Activated CD8-positive, alpha-beta memory T cell treated with anti-CD3 and anti-CD28 coated beads, Interleukin-2, amount 10 ng/mL, durations not matched to agents 7 days and 5 days (primary cell): ENCODE measurements around the gene TSG101. TPM values are rescaled to one million over a fixed set of nuclear protein-coding genes. Genes with fewer than 3 reads are reported as not detected.
A peak's percentile ranks its signal among the peaks of the same experiment; 100 is the strongest.

Source experiments
- ATAC-seq: fragments of 150-1000 bp; cut with Tn5 transposase; one replicate; pipeline ENCODE4 v1.10.0; 2021; ENCODE audit warnings: moderate library complexity
- CTCF ChIA-PET: fragments of 350-600 bp; sonication (Branson Sonifier 250); formaldehyde crosslinking; loops from one replicate; lab custom pipeline; 2021; ENCODE audit warnings: antibody characterized with exemption; lab: Charles Lee
- DNase-seq: peaks from one replicate; pipeline ENCODE4 v3.0.0-alpha.2; 2020
- H3K27ac Mint-ChIP-seq: one replicate; pipeline ENCODE4 v1.8.0; 2021; ENCODE audit warnings: mild to moderate bottlenecking, mixed read lengths
- H3K27me3 Mint-ChIP-seq: one replicate; pipeline ENCODE4 v1.8.0; 2021; ENCODE audit warnings: mixed read lengths
- H3K36me3 Mint-ChIP-seq: one replicate; pipeline ENCODE4 v1.8.0; 2021; ENCODE audit warnings: mild to moderate bottlenecking, mixed read lengths
- H3K4me1 Mint-ChIP-seq: one replicate; pipeline ENCODE4 v1.8.0; 2021; ENCODE audit warnings: mixed read lengths
- H3K4me3 Mint-ChIP-seq: one replicate; pipeline ENCODE4 v1.8.0; 2021; ENCODE audit warnings: mild to moderate bottlenecking, moderate library complexity, mixed read lengths
- H3K9me3 Mint-ChIP-seq: one replicate; pipeline ENCODE4 v1.8.0; 2022; ENCODE audit warnings: low read depth, mixed read lengths
- total RNA-seq, 2 experiments: library from RNA; stranded (reverse); gene quantifications; one replicate each; pipeline ENCODE4 v1.2.3, GENCODE V29; 2021

TSG101 gene
- total RNA-seq = 10 to 100 TPM; 30.5 to 42.2 TPM

- CTCF ChIA-PET = interaction anchor here (0.7 to 4.5 kb wide), 17 partner anchors 9 to 513 kb away, joined by 3 to 25 read pairs (median 4); partner anchors contain the start of genes GTF2H1, HPS5, LDHA and SPTY2D1
- Mint-ChIP-seq H3K4me3 (peak within 1 kb of the TSS; percentile 97), H3K36me3 (peaks cover 28% of the 10 kb centered on the region), H3K27me3 (peaks cover 3% of the 10 kb centered on the region), H3K4me1 (peaks cover 38% of the 10 kb centered on the region), H3K9me3 (no peaks in the 10 kb centered on the region), H3K27ac (peak within 1 kb of the TSS; percentile 100)
- peak; percentile 89 for ATAC-seq
- peak; percentile 94 for DNase-seq
These were observed at the start of gene TSG101 for GRCh38 chr11:18526521-18527296. Gene TSG101, minus strand, starts transcription at chr11:18526942. Its CDS starts 126 bp downstream, at chr11:18526816.

GRCh38 chr11:18575361-18575760, 48.6 kb upstream of the TSG101 start:
- DNase-seq = no peak
- H3K36me3 Mint-ChIP-seq = peaks cover 42% of the 10 kb centered on the region
- no peaks in the 10 kb centered on the region for H3K9me3 Mint-ChIP-seq
- no peaks in the 10 kb centered on the region for H3K27me3 Mint-ChIP-seq
- H3K4me3 Mint-ChIP-seq = no peak overlapping the region
- peak overlapping the region; percentile 43 for H3K27ac Mint-ChIP-seq
- CTCF ChIA-PET = interaction anchor here (1.2 kb wide), 1 partner anchor 147 kb away, joined by 3 read pairs; no protein-coding TSS in a partner anchor
- ATAC-seq = no peak
- peaks cover 36% of the 10 kb centered on the region for H3K4me1 Mint-ChIP-seq

- H3K36me3 Mint-ChIP-seq = peaks cover 14% of the 10 kb centered on the region
- DNase-seq (no peak), ATAC-seq (no peak)
- H3K27me3 Mint-ChIP-seq = no peaks in the 10 kb centered on the region
- H3K27ac Mint-ChIP-seq = no peak overlapping the region
- no peak overlapping the region for H3K4me3 Mint-ChIP-seq
- H3K9me3 Mint-ChIP-seq = no peaks in the 10 kb centered on the region
- CTCF ChIA-PET = interaction anchor here (1.4 to 1.5 kb wide), 2 partner anchors 155 to 197 kb away, joined by 3 to 4 read pairs; no protein-coding TSS in a partner anchor
- no peaks in the 10 kb centered on the region for H3K4me1 Mint-ChIP-seq
These were observed 40.3 kb upstream of the TSG101 start for GRCh38 chr11:18567081-18567480.

- no peaks in the 10 kb centered on the region for H3K4me1 Mint-ChIP-seq
- no peaks in the 10 kb centered on the region for H3K9me3 Mint-ChIP-seq
- DNase-seq (no peak), ATAC-seq (no peak)
- no peaks in the 10 kb centered on the region for H3K27me3 Mint-ChIP-seq
- no peak overlapping the region for H3K4me3 Mint-ChIP-seq
- H3K27ac Mint-ChIP-seq = no peak overlapping the region
- peaks cover 13% of the 10 kb centered on the region for H3K36me3 Mint-ChIP-seq
- CTCF ChIA-PET = no interaction called here
These were observed 39.7 kb upstream of the TSG101 start for GRCh38 chr11:18566406-18566805.

GRCh38 chr11:18564149-18564548, 37.4 kb upstream of the TSG101 start:
- Mint-ChIP-seq H3K27me3 (no peaks in the 10 kb centered on the region), H3K36me3 (peaks cover 9% of the 10 kb centered on the region), H3K4me1 (no peaks in the 10 kb centered on the region), H3K27ac (no peak overlapping the region), H3K4me3 (no peak overlapping the region), H3K9me3 (no peaks in the 10 kb centered on the region)
- CTCF ChIA-PET = interaction anchor here (0.8 to 1.4 kb wide), 5 partner anchors 9 to 158 kb away, joined by 3 to 4 read pairs (median 4); no protein-coding TSS in a partner anchor
- no peak for DNase-seq
- no peak for ATAC-seq

- H3K9me3 Mint-ChIP-seq = no peaks in the 10 kb centered on the region
- no peak overlapping the region for H3K4me3 Mint-ChIP-seq
- H3K36me3 Mint-ChIP-seq = peaks cover 7% of the 10 kb centered on the region
- no peaks in the 10 kb centered on the region for H3K27me3 Mint-ChIP-seq
- H3K27ac Mint-ChIP-seq = no peak overlapping the region
- ATAC-seq = no peak
- H3K4me1 Mint-ChIP-seq = no peaks in the 10 kb centered on the region
- no peak for DNase-seq
- CTCF ChIA-PET = interaction anchor here (1.1 kb wide), 1 partner anchor 159 kb away, joined by 4 read pairs; no protein-coding TSS in a partner anchor
These were observed 36.5 kb upstream of the TSG101 start for GRCh38 chr11:18563090-18563730.

GRCh38 chr11:18548001-18548400, 21.3 kb upstream of the TSG101 start:
- no peaks in the 10 kb centered on the region for H3K27me3 Mint-ChIP-seq
- DNase-seq = no peak
- H3K4me3 Mint-ChIP-seq = no peak overlapping the region
- H3K27ac Mint-ChIP-seq = no peak overlapping the region
- no peaks in the 10 kb centered on the region for H3K4me1 Mint-ChIP-seq
- ATAC-seq = no peak
- H3K36me3 Mint-ChIP-seq = peaks cover 4% of the 10 kb centered on the region
- no peaks in the 10 kb centered on the region for H3K9me3 Mint-ChIP-seq
- CTCF ChIA-PET = interaction anchor here (0.9 to 1.4 kb wide), 2 partner anchors 31 to 180 kb away, joined by 3 read pairs; no protein-coding TSS in a partner anchor

GRCh38 chr11:18540207-18541009, 13.7 kb upstream of the TSG101 start:
- Mint-ChIP-seq H3K27me3 (no peaks in the 10 kb centered on the region), H3K27ac (no peak overlapping the region), H3K36me3 (peaks cover 6% of the 10 kb centered on the region), H3K4me1 (no peaks in the 10 kb centered on the region), H3K4me3 (no peak overlapping the region), H3K9me3 (no peaks in the 10 kb centered on the region)
- CTCF ChIA-PET = interaction anchor here (0.7 to 2.9 kb wide), 26 partner anchors 10 to 425 kb away, joined by 3 to 44 read pairs (median 4); partner anchors contain the start of genes SPTY2D1, TMEM86A and TSG101
- no peak for DNase-seq
- ATAC-seq = peak; percentile 55

- no peaks in the 10 kb centered on the region for H3K27me3 Mint-ChIP-seq
- CTCF ChIA-PET = interaction anchor here (3.5 kb wide), 1 partner anchor 9 kb away, joined by 8 read pairs; the partner anchor contains the start of gene TSG101
- DNase-seq = no peak
- ATAC-seq = no peak
- H3K4me3 Mint-ChIP-seq = no peak overlapping the region
- no peaks in the 10 kb centered on the region for H3K9me3 Mint-ChIP-seq
- no peaks in the 10 kb centered on the region for H3K4me1 Mint-ChIP-seq
- peaks cover 7% of the 10 kb centered on the region for H3K36me3 Mint-ChIP-seq
- H3K27ac Mint-ChIP-seq = no peak overlapping the region
These were observed 9.5 kb upstream of the TSG101 start for GRCh38 chr11:18536209-18536608.

GRCh38 chr11:18534245-18534644, 7.5 kb upstream of the TSG101 start:
- H3K4me1 Mint-ChIP-seq = peaks cover 4% of the 10 kb centered on the region
- no peaks in the 10 kb centered on the region for H3K27me3 Mint-ChIP-seq
- CTCF ChIA-PET = interaction anchor here (1.1 to 3.5 kb wide), 2 partner anchors 7 to 195 kb away, joined by 5 to 8 read pairs; partner anchors contain the start of gene TSG101
- ATAC-seq (no peak), DNase-seq (no peak)
- no peak overlapping the region for H3K4me3 Mint-ChIP-seq
- H3K27ac Mint-ChIP-seq = no peak overlapping the region
- H3K9me3 Mint-ChIP-seq = no peaks in the 10 kb centered on the region
- peaks cover 9% of the 10 kb centered on the region for H3K36me3 Mint-ChIP-seq

- CTCF ChIA-PET = interaction anchor here (1.0 to 1.2 kb wide), 3 partner anchors 118 to 196 kb away, joined by 4 to 5 read pairs (median 5); no protein-coding TSS in a partner anchor
- ATAC-seq (no peak), DNase-seq (no peak)
- H3K4me1 Mint-ChIP-seq = peaks cover 8% of the 10 kb centered on the region
- no peak overlapping the region for H3K4me3 Mint-ChIP-seq
- H3K27me3 Mint-ChIP-seq = no peaks in the 10 kb centered on the region
- H3K36me3 Mint-ChIP-seq = peaks cover 10% of the 10 kb centered on the region
- no peak overlapping the region for H3K27ac Mint-ChIP-seq
- no peaks in the 10 kb centered on the region for H3K9me3 Mint-ChIP-seq
These were observed 6.6 kb upstream of the TSG101 start for GRCh38 chr11:18533365-18533764.

- no peak for ATAC-seq
- Mint-ChIP-seq H3K36me3 (peaks cover 23% of the 10 kb centered on the region), H3K27me3 (peaks cover 3% of the 10 kb centered on the region), H3K4me1 (peaks cover 38% of the 10 kb centered on the region), H3K9me3 (no peaks in the 10 kb centered on the region), H3K4me3 (peak overlapping the region; percentile 97), H3K27ac (peak overlapping the region; percentile 100)
- CTCF ChIA-PET = interaction anchor here (0.7 to 2.6 kb wide), 11 partner anchors 8 to 412 kb away, joined by 3 to 12 read pairs (median 5); partner anchors contain the start of gene SPTY2D1
- no peak for DNase-seq
These were observed 770 bp upstream of the TSG101 start for GRCh38 chr11:18527512-18527911.
